Inflammatory macrophage treated with lipopolysaccharide for 1 hour (primary cell): Measurements from ENCODE around the gene TESK1.
"Not testable (repeated sequence)": the region's sequence is repeated elsewhere in the genome, so short reads cannot be mapped to it uniquely, and the experiment has no call there.

ENCODE experiments used
- DNase-seq, 2 donors: peaks; one replicate each; pipeline ENCODE4 v3.0.0-alpha.2; 2020 to 2022

Gene TESK1

GRCh38 chr9:35616681-35617459 is 11.8 kb downstream of the TESK1 start:
- peak; percentile 82 to 87 for DNase-seq

- no peak for DNase-seq
Measured at GRCh38 chr9:35617548-35617947, 12.5 kb downstream of the TESK1 start.

- DNase-seq: peak; percentile 44 to 47
Measured at GRCh38 chr9:35618325-35618727, 13.3 kb downstream of the TESK1 start, which contains the start of gene CD72. Gene CD72 (minus strand): TSS chr9:35618413. CDS start chr9:35618303, 110 bp downstream.

GRCh38 chr9:35618854-35619799 is 14.1 kb downstream of the TESK1 start:
- DNase-seq: peak in 1 of 2 donors; percentile 40

- DNase-seq: no peak
Measured at GRCh38 chr9:35619800-35620158, 14.7 kb downstream of the TESK1 start.

- DNase-seq: no peak
Measured at GRCh38 chr9:35627575-35627974, 22.5 kb downstream of the TESK1 start.

GRCh38 chr9:35628389-35628991 is 23.4 kb downstream of the TESK1 start:
- no peak for DNase-seq

GRCh38 chr9:35629597-35629996 is 24.5 kb downstream of the TESK1 start:
- DNase-seq: no peak

- DNase-seq: no peak
Measured at GRCh38 chr9:35635730-35636129, 30.7 kb downstream of the TESK1 start.

- peak in 1 of 2 donors; percentile 62 for DNase-seq
Measured at GRCh38 chr9:35636135-35636876, 31.2 kb downstream of the TESK1 start.

- not testable (repeated sequence) for DNase-seq
Measured at GRCh38 chr9:35636877-35637246, 31.8 kb downstream of the TESK1 start.

GRCh38 chr9:35637427-35637955 is 32.4 kb downstream of the TESK1 start:
- DNase-seq: not testable (repeated sequence)

GRCh38 chr9:35638751-35639150 is 33.7 kb downstream of the TESK1 start:
- DNase-seq: not testable (repeated sequence)

- not testable (repeated sequence) for DNase-seq
Measured at GRCh38 chr9:35639225-35639624, 34.2 kb downstream of the TESK1 start.

- DNase-seq: no peak
Measured at GRCh38 chr9:35639631-35640030, 34.6 kb downstream of the TESK1 start.

GRCh38 chr9:35640431-35640830 is 35.4 kb downstream of the TESK1 start:
- DNase-seq: not testable (repeated sequence)

GRCh38 chr9:35641478-35641877 is 36.4 kb downstream of the TESK1 start:
- DNase-seq: not testable (repeated sequence)

- DNase-seq: no peak
Measured at GRCh38 chr9:35643046-35643445, 38.0 kb downstream of the TESK1 start.

- DNase-seq: not testable (repeated sequence)
Measured at GRCh38 chr9:35645736-35646135, 40.7 kb downstream of the TESK1 start.

GRCh38 chr9:35646153-35646532 is 41.1 kb downstream of the TESK1 start:
- no peak for DNase-seq

- DNase-seq: peak; percentile 83 to 95
Measured at GRCh38 chr9:35646533-35647265, 41.6 kb downstream of the TESK1 start.
